ENCODE measurements around the gene ARHGAP15.

The ARHGAP15 gene

GRCh38 chr2:143226714-143227541 is 97.7 kb downstream of the ARHGAP15 start:
- H3K4me3 ChIP-seq (ENCODE audit: low read depth, low read length), result no peak overlapping the region
- TF ChIP-seq CTCF (IDR thresholded peaks at IDR 0.05; ENCODE audit: low read depth, low read length), result no peak

- H3K4me3 ChIP-seq (ENCODE audit: low read depth, low read length), result no peak overlapping the region
- no peak for TF ChIP-seq CTCF (IDR thresholded peaks at IDR 0.05; ENCODE audit: low read depth, low read length)
Measured at GRCh38 chr2:143229411-143229810, 100.2 kb downstream of the ARHGAP15 start.

- H3K4me3 ChIP-seq (ENCODE audit: low read depth, low read length), result no peak overlapping the region
- no peak for TF ChIP-seq CTCF (IDR thresholded peaks at IDR 0.05; ENCODE audit: low read depth, low read length)
Measured at GRCh38 chr2:143229952-143230351, 100.7 kb downstream of the ARHGAP15 start.

GRCh38 chr2:143230506-143231253 is 101.5 kb downstream of the ARHGAP15 start:
- H3K4me3 ChIP-seq (ENCODE audit: low read depth, low read length), result no peak overlapping the region
- no peak for TF ChIP-seq CTCF (IDR thresholded peaks at IDR 0.05; ENCODE audit: low read depth, low read length)

GRCh38 chr2:143231254-143231645 is 102.0 kb downstream of the ARHGAP15 start:
- no peak overlapping the region for H3K4me3 ChIP-seq (ENCODE audit: low read depth, low read length)
- no peak for TF ChIP-seq CTCF (IDR thresholded peaks at IDR 0.05; ENCODE audit: low read depth, low read length)

GRCh38 chr2:143237146-143237777 is 108.0 kb downstream of the ARHGAP15 start:
- no peak for TF ChIP-seq CTCF (IDR thresholded peaks at IDR 0.05; ENCODE audit: low read depth, low read length)
- no peak overlapping the region for H3K4me3 ChIP-seq (ENCODE audit: low read depth, low read length)
